HCT116 (cell line): ENCODE results near the gene PUM1.

Experiments
- EZH2 ChIP-seq: fragments of 200-600 bp; sonication (generic); IDR thresholded peaks from 2 replicates; pipeline ENCODE4 v1.6.1; 2017; ENCODE audit warnings: antibody characterized with exemption, mixed run types
- EZH2phosphoT487 ChIP-seq: fragments of 200-600 bp; IDR thresholded peaks from 2 replicates; pipeline ENCODE4 v1.6.1; 2018; ENCODE audit warnings: antibody characterized with exemption, borderline replicate concordance
- POLR2A ChIP-seq: IDR thresholded peaks from 2 replicates; pipeline ENCODE4 v1.7.0; 2011; ENCODE audit warnings: borderline replicate concordance; ENCODE audit not compliant: insufficient read depth, insufficient read length; ENCODE audit errors: extremely low read depth
- POLR2AphosphoS5 ChIP-seq: IDR thresholded peaks from 2 replicates; pipeline ENCODE4 v1.6.1; 2011; ENCODE audit warnings: mild to moderate bottlenecking, low read depth, low read length, moderate library complexity
- RAD21 ChIP-seq: IDR thresholded peaks from 2 replicates; pipeline ENCODE4 v1.6.1; 2012; ENCODE audit warnings: low read depth, mild to moderate bottlenecking
- ZNF274 ChIP-seq: fragments of 200-500 bp; sonication (Bioruptor generic); IDR thresholded peaks from 2 replicates; pipeline ENCODE4 v1.6.1; 2014; ENCODE audit warnings: mild to moderate bottlenecking, low read depth, low read length, inconsistent platforms
- TF ChIP-seq, protein P1 (sequence below), 3 experiments: fragments of 200-600 bp in 1 of 3; sonication (generic) in 1 of 3; IDR thresholded peaks in 2 of 3; conservative IDR thresholded peaks in 1 of 3; 2 replicates each; pipeline ENCODE4 v1.5.1; 2012 to 2017; ENCODE audit warnings: low read depth in 2 of 3, low read length in 2 of 3, antibody characterized with exemption in 1 of 3, borderline replicate concordance in 1 of 3, control low read depth in 1 of 3, mild to moderate bottlenecking in 1 of 3, mixed read lengths in 1 of 3, mixed run types in 1 of 3, moderate library complexity in 1 of 3; ENCODE audit not compliant: insufficient read depth in 1 of 3
- TF ChIP-seq, protein P2 (sequence below): IDR thresholded peaks from 2 replicates; pipeline ENCODE4 v1.6.1; 2012; ENCODE audit warnings: low read depth
- TF ChIP-seq, protein P3 (sequence below): IDR thresholded peaks from 2 replicates; pipeline ENCODE4 v1.6.1; 2012

DNA sequence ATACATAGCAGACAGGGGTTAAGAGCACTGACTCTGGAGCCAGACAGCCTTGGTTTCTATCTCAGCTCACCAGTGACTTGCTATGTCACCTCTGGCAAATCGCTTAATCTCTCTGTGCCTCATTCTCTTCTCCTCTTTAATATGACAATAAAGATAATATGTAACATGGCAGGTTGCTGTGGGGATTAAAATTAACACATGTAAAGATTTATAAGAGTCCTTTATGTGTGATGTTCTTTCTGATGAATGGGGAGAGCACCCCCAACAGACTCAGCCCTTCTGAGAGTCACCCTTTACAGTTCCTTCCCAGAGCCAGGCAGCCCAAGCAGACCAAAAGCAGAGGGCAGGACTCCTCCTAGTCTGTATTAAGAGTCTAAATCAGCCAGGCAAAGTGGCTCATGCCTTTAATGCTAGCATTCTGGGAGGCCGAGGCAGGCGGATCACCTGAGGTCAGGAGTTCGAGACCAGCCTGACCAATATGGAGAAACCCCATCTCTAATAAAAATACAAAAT lies 80.5 kb downstream of the PUM1 start:
- TF ChIP-seq, protein P1, sequence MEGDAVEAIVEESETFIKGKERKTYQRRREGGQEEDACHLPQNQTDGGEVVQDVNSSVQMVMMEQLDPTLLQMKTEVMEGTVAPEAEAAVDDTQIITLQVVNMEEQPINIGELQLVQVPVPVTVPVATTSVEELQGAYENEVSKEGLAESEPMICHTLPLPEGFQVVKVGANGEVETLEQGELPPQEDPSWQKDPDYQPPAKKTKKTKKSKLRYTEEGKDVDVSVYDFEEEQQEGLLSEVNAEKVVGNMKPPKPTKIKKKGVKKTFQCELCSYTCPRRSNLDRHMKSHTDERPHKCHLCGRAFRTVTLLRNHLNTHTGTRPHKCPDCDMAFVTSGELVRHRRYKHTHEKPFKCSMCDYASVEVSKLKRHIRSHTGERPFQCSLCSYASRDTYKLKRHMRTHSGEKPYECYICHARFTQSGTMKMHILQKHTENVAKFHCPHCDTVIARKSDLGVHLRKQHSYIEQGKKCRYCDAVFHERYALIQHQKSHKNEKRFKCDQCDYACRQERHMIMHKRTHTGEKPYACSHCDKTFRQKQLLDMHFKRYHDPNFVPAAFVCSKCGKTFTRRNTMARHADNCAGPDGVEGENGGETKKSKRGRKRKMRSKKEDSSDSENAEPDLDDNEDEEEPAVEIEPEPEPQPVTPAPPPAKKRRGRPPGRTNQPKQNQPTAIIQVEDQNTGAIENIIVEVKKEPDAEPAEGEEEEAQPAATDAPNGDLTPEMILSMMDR (IDR thresholded peaks at IDR 0.05 in 2 of 3, conservative IDR thresholded peaks at IDR 0.05 in 1 of 3; ENCODE audit: borderline replicate concordance in 1 of 3, insufficient read depth in 1 of 3, low read depth in 2 of 3, low read length in 2 of 3): no peak
- TF ChIP-seq, protein P2, sequence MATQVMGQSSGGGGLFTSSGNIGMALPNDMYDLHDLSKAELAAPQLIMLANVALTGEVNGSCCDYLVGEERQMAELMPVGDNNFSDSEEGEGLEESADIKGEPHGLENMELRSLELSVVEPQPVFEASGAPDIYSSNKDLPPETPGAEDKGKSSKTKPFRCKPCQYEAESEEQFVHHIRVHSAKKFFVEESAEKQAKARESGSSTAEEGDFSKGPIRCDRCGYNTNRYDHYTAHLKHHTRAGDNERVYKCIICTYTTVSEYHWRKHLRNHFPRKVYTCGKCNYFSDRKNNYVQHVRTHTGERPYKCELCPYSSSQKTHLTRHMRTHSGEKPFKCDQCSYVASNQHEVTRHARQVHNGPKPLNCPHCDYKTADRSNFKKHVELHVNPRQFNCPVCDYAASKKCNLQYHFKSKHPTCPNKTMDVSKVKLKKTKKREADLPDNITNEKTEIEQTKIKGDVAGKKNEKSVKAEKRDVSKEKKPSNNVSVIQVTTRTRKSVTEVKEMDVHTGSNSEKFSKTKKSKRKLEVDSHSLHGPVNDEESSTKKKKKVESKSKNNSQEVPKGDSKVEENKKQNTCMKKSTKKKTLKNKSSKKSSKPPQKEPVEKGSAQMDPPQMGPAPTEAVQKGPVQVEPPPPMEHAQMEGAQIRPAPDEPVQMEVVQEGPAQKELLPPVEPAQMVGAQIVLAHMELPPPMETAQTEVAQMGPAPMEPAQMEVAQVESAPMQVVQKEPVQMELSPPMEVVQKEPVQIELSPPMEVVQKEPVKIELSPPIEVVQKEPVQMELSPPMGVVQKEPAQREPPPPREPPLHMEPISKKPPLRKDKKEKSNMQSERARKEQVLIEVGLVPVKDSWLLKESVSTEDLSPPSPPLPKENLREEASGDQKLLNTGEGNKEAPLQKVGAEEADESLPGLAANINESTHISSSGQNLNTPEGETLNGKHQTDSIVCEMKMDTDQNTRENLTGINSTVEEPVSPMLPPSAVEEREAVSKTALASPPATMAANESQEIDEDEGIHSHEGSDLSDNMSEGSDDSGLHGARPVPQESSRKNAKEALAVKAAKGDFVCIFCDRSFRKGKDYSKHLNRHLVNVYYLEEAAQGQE: no peak
- no peak for TF ChIP-seq POLR2A
- no peak for TF ChIP-seq ZNF274
- no peak for TF ChIP-seq EZH2phosphoT487
- no peak for TF ChIP-seq EZH2
- no peak for TF ChIP-seq POLR2AphosphoS5
- no peak for TF ChIP-seq RAD21
- TF ChIP-seq, protein P3, sequence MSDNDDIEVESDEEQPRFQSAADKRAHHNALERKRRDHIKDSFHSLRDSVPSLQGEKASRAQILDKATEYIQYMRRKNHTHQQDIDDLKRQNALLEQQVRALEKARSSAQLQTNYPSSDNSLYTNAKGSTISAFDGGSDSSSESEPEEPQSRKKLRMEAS: no peak
